Measurements from ENCODE around the gene FCRL4.

DNA sequence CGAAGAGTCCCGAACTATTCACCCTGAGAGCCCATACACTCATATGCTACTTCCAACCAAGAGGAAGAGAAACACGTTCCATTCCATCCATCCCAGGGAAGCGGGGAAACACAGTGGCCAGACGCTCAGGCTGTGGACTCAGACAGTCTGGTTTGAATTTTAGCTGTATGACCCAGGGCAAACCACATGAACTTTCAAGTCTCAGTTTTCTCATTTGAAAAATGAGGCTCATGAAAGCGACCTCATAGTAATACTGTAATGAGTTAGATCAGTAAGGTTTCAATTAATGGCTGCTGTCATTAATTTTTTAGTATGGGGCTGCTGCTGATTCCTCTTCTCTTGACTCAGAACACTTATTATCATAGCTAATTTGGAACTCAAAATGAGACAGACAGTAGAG lies 1.5 kb downstream of the FCRL4 start:
- TF ChIP-seq, protein P1, sequence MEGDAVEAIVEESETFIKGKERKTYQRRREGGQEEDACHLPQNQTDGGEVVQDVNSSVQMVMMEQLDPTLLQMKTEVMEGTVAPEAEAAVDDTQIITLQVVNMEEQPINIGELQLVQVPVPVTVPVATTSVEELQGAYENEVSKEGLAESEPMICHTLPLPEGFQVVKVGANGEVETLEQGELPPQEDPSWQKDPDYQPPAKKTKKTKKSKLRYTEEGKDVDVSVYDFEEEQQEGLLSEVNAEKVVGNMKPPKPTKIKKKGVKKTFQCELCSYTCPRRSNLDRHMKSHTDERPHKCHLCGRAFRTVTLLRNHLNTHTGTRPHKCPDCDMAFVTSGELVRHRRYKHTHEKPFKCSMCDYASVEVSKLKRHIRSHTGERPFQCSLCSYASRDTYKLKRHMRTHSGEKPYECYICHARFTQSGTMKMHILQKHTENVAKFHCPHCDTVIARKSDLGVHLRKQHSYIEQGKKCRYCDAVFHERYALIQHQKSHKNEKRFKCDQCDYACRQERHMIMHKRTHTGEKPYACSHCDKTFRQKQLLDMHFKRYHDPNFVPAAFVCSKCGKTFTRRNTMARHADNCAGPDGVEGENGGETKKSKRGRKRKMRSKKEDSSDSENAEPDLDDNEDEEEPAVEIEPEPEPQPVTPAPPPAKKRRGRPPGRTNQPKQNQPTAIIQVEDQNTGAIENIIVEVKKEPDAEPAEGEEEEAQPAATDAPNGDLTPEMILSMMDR (IDR thresholded peaks at IDR 0.05; ENCODE audit: low read length): no peak
- no peak for TF ChIP-seq EZH2 (IDR thresholded peaks at IDR 0.05; ENCODE audit: borderline replicate concordance, low read length)

Data from OCI-LY1 (cell line).